Measurements from ENCODE around the gene KCNH3.
A peak's percentile ranks its signal among the peaks of the same experiment; 100 is the strongest.
"Not testable (repeated sequence)": the region's sequence is repeated elsewhere in the genome, so short reads cannot be mapped to it uniquely, and the experiment has no call there.

The KCNH3 gene, protein sequence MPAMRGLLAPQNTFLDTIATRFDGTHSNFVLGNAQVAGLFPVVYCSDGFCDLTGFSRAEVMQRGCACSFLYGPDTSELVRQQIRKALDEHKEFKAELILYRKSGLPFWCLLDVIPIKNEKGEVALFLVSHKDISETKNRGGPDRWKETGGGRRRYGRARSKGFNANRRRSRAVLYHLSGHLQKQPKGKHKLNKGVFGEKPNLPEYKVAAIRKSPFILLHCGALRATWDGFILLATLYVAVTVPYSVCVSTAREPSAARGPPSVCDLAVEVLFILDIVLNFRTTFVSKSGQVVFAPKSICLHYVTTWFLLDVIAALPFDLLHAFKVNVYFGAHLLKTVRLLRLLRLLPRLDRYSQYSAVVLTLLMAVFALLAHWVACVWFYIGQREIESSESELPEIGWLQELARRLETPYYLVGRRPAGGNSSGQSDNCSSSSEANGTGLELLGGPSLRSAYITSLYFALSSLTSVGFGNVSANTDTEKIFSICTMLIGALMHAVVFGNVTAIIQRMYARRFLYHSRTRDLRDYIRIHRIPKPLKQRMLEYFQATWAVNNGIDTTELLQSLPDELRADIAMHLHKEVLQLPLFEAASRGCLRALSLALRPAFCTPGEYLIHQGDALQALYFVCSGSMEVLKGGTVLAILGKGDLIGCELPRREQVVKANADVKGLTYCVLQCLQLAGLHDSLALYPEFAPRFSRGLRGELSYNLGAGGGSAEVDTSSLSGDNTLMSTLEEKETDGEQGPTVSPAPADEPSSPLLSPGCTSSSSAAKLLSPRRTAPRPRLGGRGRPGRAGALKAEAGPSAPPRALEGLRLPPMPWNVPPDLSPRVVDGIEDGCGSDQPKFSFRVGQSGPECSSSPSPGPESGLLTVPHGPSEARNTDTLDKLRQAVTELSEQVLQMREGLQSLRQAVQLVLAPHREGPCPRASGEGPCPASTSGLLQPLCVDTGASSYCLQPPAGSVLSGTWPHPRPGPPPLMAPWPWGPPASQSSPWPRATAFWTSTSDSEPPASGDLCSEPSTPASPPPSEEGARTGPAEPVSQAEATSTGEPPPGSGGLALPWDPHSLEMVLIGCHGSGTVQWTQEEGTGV

DNA sequence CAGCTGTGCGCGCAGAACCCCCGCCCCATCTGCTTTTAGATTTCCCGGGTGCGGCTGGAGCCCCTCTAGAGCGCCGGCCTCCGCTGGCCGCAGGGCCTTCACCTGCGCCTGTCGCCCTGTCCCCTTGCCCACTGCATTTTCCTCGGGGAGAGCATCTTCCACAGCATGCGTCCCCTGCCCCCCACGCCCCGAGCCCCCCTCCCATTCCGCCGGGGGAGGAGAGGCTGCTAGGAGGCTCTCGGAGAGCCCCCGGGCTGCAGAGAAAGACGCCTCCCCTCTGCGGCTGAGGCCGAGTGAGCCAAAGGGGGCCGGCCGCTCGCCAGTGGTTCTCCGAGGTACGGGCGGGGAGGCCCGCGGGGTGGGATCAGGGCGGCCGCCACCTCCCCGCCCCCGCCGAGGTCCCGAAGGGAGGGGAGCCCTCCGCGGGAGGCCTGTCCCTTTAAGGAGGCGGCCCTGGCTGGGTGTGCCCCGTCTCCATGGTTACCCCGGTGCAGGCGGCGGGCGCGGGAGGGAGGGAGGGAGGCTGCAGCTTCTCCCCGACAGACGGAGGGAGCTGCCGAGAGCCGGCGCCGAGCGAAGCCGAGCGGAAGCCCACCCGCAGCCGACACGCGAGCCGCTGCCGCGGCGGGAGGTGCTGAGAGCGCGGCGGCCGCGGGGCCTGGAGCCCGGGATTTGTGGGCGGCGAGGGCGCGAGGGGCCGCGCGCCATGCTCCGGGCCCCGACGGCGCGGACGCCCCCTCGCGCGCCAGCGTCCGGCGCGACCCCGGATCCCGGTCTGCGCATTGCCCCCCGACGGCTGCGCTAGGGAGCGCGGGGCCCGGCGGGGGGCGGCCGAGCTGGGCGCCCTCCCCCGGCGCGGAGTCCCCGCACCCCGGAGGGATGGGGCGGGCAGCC lies at the start of gene KCNH3:
Gene KCNH3, plus strand, starts transcription at position 521 of the 894 bp plus-strand sequence. CDS start 387 bp downstream, outside the sequence.
- peak; percentile 92 to 93 for DNase-seq

DNA sequence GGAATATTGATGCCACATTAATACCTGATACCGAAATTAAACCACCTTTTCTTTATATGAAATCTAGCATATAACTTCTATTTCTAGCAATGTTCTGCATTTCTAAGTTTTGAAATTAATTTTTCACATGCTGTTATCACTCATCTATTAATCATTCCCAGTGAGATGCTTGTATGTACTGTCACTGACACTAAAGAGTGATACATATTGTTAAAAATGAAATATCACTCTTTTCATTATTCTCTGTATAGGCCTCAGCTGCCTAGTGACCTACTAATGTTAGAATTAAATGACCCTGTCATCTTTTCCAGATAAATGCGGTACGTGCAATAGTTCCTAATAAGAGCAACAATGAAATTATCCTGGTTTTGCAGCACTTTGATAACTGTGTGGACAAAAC lies 49.7 kb upstream of the KCNH3 start:
- DNase-seq: no peak

DNA sequence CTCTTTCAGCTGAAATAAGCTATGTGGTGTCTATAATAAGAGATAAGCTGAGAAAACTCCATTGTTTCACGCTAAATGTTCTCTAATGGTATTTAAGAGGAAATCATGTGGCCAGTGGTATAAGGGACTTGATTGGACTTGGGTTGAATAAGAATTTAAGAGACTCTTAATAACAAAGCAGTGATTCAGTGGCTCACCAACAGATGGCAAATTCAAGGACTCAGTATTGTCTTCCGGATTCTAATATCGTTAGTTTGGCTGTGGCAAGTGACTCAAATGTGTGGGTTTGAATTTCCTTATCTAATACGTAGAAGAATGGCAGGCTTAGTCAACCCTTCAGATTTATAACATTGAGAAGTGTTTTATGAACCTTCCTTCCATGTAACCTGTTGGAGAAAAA lies 49.1 kb upstream of the KCNH3 start:
- no peak for DNase-seq

DNA sequence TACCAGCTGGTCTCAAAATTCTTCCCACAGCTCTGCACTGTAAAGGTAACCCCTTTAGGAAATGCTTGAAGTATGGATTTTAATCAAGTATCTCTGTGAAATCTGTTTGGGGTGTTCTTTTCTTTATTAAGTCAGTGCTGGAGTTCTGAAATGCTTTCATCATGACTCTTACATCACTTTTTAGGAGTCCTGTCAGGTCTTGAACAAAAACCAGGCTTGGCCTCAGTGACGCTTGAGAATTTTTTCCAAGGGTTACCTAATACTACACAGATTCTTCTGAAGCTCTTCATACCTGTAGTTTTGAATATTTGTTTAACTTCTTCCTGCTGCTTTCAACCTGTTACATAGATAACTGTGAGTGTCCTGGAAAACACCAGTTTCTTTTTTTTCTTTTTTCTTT lies 47.0 kb upstream of the KCNH3 start:
- DNase-seq: no peak

DNA sequence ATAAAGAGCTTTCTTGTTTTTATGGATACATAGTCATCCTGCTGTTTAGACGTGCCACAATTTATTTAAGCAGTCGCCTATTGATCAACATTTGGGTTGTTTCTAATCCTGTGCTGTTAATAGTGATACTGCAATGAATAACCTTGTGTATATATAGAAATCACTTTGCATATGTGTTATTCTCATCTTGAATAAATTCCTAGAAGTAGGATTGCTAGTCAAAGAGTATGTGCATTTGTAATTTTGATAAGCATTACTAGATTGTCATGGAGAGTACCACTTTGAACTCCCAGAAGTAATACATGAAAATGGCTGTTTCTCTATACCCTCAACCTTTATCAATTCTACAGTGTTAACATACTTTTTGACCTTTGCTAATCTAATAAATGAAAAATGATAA lies 44.9 kb upstream of the KCNH3 start:
- no peak for DNase-seq

DNA sequence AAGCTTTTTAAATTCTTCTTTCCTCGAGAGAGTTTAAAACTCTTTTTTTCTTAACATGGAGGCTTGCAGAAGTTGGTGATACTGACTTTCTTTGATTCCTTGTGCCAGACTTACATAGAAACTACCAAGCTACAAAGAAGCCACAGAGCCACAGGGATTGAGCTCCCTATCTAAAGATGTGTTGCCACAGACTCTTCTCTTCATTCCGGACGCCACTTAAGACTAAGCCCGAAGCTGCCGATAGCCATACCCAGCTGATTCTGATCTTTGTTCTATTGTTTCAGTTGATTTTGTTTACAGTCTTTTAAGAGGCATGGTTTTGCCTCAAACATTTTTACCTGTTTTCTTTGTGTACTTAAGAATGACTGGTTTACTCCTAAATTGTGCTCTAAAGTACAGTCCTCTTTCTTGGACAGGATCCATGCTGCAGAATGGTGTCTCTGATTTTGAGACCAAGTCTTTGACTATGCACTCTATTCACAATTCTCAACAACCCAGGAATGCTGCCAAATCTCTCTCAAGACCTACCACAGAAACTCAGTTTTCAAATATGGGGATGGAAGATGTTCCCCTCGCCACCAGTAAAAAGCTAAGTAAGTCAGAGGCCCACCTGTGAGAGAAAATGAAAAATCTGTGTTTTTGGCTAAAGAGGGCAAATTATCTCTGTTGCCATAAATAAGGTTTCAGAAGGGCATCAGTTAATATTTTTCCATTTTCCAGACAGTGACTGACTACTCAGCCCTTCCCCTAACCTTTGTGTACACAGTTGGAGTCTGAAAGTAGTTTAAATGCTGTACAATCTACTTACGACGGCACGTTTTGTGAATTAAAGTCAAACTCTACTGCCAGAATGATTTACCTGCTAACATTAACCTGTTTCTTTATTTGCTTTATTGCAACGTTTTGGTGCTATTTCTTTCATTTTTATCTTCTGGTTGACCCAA lies 42.1 kb upstream of the KCNH3 start:
- no peak for DNase-seq

DNA sequence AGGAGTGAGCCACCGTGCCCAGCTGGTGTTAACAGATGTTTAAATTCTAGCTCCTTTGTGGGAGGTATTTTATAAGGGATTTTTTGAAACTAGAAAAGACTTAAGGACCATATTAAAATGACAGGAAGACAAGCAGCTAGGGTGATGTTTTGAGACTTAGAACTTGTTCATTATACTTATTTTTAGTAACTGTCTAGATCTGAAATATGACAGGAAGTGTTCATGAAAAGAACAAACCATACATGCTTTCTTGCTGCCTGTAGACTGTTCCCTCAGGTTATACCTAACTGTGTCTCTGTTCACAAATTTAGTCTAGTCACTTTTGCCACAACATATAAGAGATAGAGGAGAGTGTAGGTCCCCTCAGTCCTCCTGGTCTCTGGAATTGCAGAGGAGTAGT lies 36.9 kb upstream of the KCNH3 start:
- no peak for DNase-seq

DNA sequence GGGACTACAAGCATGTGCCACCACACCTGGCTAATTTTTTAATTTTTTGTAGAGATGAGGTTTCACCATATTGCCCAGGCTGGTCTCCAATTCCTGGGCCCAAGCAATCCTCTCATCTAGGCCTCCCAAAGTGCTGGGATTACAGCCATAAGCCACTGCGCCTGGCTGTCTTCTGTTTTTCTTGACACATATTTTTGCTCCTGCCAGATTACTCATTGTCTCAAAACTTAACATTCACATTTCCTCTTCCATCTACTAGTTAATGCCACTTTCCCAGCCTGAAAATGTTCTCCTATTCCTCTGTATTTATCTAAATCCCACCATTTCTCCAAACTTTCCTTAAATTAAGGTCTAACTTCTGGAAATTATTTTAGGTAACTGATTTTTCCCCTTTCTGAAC lies 36.2 kb upstream of the KCNH3 start:
- DNase-seq: no peak

DNA sequence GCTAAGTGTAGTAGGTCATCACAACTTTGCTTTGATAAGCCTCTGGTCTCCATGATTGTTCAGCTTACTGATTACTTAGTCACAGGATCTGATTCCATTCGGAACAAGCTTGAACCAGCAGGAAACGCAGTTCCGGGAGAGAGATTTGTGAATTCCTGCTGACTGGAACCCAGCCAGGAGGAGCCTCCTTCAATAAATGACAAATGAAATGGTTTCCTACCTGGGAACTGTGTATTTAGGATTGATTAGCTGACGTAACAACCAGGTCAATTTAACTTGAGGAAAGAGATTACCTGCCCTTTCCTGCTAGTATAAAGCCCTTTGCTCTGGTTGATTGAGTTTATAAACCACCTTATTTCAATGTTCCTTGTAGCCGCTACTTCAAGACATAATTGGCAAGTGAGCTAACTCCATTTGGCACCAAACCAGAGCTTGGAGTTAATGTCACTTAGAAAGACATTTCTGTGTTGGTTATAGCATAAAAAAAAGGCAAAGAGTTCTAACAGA lies 35.1 kb upstream of the KCNH3 start:
- no peak for DNase-seq

DNA sequence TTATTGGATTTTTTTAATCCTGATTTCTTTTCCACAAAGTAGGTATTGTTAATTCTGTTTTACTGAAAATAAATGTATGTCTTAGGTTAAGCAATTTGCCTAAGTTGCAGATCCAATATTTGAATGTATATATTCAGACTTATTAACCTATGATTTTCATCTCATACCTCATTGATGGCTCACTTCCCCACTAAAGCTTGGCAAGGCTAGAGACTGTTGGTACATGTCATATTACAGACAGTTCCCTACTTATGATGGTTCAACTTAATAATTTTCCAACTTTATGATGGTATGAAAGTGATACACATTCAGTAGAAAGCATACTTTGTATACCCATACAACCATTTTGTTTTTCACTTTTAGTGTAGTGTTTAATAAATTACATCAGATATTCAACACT lies 33.2 kb upstream of the KCNH3 start:
- DNase-seq: no peak

DNA sequence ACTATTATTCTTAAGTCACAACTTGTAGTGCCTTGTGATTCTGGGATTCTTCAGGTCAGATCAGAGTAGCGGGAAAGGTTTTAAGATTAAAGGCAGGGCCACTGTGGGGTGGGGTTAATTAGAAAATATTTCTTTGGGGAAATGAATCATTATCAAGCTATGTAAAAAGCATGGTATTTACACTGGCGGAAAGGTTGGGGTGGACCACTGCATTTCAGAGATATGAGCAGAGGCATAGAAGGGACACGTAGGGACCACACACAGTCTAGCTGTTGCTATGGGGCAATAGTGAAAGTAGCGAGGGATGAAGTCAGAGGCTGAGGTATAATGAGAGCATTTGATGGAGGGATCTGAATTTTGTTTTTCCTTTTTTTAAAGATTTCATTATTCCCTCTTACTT lies 31.7 kb upstream of the KCNH3 start:
- no peak for DNase-seq

DNA sequence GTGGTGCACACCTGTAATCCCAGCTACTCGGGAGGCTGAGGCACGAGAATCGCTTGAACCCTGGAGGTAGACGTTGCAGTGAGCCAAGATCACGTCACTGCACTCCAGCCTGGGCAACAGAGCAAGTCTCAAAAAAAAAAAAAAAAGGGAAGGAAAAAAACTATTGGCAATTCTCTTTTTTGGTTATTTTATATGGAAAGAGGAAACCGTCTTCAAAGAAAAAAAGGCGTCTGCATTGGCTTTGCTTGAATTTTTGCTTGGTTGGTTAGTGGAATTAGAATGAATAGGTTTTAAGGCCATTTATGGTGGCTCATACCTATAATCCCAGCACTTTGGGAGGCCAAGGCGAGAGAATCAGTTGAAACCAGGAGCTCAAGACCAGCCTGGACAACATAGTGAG lies 29.1 kb upstream of the KCNH3 start:
- DNase-seq: not testable (repeated sequence)

DNA sequence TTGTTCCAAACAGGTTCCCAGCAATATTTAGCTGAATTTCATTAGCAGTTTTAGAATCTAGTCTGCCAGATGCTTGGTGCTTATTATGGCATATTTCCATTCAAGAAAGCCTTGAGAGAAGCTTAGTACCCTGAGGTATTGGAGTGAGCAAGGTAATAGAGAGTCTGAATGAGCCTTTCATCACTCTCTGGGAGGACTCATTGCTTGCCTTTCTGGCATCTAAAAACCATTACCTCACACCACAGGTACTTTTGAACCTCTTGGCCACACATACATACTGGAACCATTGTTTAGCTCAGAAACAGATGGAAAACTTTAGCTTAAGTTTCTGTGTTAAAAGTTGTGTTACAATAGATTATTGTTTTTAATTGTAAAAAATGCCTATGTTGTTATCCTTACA lies 27.4 kb upstream of the KCNH3 start:
- DNase-seq: no peak

DNA sequence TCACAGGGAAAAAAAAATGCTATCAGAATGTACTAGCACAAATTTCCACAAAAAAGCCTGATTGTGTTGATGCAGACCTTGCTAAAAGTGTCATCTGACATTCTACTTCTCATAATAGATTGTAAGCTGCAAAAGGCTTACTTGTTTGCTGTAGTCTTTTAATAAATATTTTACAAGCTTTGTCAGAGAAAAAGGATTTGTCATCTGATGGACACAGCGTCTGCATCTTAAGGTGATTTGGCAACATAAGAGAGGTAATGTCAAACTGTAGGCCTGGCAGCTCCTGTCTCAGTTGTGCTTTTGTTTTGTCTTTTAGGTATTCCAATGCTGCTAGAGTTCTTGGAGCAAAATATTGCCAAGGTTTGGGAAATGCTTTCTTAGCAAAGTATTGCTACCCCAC lies 26.3 kb upstream of the KCNH3 start:
- DNase-seq: no peak

DNA sequence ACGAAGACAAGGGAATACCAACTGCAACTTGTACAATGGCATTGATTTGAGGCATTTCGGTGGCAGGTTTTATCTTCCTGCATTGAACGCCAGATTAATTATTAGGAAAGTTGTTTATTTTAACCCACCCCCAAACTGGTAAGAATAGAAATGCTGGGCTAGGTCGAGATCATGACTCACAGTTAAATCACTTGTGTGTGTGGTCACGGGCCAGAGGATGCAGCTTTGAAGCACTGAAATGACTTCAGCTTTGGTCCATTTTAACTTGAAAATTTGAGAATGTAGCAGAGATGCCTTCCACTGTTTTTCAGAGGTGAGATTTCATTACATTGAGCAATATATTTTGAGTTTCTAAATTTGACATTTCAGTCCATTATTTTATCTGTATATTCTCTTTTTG lies 23.6 kb upstream of the KCNH3 start:
- no peak for DNase-seq

DNA sequence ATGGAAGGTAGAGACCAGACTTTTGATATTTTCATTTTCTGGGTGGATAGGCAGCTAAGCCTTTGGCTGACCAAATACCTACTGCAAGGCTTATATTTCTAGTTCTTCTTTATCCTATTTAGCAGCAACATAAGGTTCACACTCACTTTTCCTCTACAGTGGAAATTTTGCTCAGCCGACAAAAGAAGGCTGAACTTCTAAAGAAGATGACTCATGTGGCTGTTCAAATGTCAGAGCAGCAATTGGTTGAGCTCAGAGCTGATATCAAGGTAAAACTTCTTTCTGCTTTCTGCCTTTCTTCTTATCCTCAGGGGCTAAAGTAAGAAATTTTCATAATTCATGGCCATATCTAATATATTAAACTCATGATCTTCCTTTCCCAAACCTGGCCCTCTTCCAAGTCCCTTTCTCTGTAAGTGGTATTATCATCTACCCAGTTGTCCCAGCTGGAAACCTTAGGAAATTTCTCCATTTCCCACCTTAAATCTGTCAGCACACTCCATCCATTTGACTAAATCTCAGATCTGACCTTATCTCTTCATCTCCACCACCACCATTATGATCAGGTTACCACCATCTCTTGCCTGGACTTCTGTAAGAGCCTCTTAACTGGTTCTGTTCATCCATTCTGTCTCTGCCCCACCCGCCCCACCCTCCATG lies 19.8 kb upstream of the KCNH3 start:
- DNase-seq: no peak

DNA sequence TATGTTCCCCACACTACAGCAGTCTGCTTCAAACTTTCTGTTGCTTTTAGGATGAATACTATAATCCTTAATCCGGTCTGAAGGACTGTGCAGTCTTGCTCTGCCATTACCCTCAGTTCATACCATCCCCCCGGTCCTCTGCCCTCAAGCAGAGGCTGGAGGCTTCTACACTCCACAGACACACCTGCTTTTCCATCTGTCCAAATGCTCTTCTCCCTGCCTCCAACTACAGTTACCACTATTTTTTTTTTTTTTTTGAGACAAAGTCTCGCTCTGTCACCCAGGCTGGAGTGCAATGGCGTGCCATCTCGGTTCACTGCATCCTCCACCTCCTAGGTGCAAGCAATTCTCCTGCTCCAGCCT lies 19.3 kb upstream of the KCNH3 start:
- DNase-seq: no peak

DNA sequence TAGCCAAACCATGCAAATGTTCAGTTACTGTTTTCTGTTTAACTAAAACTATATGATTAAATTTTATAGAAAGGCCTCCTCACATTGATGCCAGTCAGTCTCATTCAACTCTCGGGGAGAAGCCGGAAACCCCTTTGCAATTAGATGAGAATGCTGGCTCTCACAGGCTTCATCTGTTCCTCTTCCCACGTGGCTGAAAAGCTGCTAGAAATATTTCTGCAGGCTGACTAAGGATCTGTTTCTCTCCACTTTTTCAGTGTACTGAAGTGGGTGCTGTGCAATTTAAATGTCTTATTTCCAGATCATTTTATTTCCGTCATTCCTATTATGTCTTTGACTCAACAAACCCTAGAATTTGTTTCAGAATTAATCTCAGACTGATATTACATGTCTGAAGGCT lies 17.4 kb upstream of the KCNH3 start:
- DNase-seq: no peak

DNA sequence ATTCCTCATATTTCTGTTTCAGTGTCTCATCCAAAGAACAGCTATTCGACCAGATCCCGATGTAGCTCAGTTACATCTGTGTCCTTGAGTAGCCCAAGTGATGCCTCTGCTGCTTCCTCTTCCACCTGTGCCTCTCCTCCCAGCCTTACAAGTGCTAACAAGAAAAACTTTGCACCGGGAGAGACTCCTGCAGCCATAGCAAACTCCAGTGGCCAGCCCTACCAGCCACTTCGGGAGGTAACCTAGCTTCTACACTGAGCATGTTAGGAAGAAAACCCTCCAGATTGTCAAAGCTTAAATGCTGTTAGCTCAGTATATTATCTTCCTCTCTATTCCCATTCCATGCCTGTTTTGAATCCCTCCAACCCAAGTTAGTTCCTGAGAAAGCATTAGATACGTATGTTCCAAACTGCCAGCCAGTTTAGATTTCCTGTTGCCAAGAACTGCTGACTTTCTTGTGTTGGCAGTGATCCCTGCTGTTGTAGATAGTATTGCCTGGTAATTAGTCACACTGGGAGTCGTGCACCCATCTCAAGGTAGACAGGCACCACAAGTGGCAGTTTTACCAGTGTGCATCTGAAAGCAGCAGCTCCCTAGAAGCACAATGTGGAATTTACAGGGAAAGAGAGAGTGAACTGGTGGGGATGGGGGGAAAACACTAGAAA lies 14.0 kb upstream of the KCNH3 start:
- DNase-seq: no peak

DNA sequence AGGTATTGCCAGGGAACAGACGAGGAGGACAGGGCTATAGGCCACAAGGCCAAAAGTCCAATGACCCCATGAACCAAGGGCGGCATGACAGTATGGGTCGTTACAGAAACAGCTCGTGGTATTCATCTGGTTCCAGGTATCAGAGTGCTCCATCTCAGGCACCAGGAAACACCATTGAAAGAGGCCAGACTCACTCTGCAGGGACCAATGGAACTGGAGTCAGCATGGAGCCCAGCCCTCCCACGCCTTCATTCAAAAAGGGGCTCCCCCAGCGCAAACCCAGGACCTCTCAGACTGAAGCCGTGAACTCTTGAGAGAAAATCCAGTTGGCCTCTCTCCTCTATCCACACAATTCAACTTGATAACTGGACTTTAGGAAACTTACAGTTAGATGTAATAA lies 12.9 kb upstream of the KCNH3 start:
- no peak for DNase-seq
